Peyer's patch (tissue), 4 donors: ENCODE data around the gene PTPN12. TPM values are rescaled to one million over a fixed set of nuclear protein-coding genes. Genes with fewer than 3 reads are reported as not detected.

ENCODE experiments used
- DNase-seq, 3 donors: peaks; one replicate each; pipeline ENCODE4 v3.0.0-alpha.2; 2017 to 2019
- H3K27ac ChIP-seq, 4 donors: fragments of 200-600 bp; sonication (generic); one replicate each; pipeline ENCODE4 v1.5.1; 2016 to 2019
- H3K27me3 ChIP-seq, 2 donors: fragments of 200-600 bp; sonication (generic); one replicate each; pipeline ENCODE4 v1.5.1; 2019
- H3K36me3 ChIP-seq, 3 donors: fragments of 200-600 bp; sonication (generic); one replicate each; pipeline ENCODE4 v1.5.1; 2016 to 2019
- H3K4me1 ChIP-seq, 4 donors: fragments of 200-600 bp; sonication (generic); one replicate each; pipeline ENCODE4 v1.5.1; 2016 to 2019
- H3K4me3 ChIP-seq, 4 donors: fragments of 200-600 bp; sonication (generic); 1 replicate in 3 of 4; 2 replicates in 1 of 4; pipeline ENCODE4 v1.5.1; 2016 to 2019; ENCODE audit warnings: mild to moderate bottlenecking in 1 of 4
- H3K9me3 ChIP-seq, 4 donors: fragments of 200-600 bp; sonication (generic); one replicate each; pipeline ENCODE4 v1.5.1; 2016 to 2019; ENCODE audit warnings: mild to moderate bottlenecking in 1 of 4
- POLR2A ChIP-seq, 2 donors: fragments of 450-650 bp; IDR thresholded peaks; one replicate each; pipeline ENCODE4 v1.5.1; 2017; ENCODE audit warnings: antibody characterized with exemption in 2 of 2, mild to moderate bottlenecking in 2 of 2, moderate library complexity in 2 of 2
- total RNA-seq, 4 donors: library from RNA; depleted of rRNA; stranded (reverse); fragments of >200 nt; gene quantifications; one replicate each; pipeline ENCODE4 v1.1.0, GENCODE V29; 2016
- TF ChIP-seq, protein P1 (sequence below), 6 experiments: fragments of 450-650 bp in 4 of 6; fragments of 200-600 bp in 2 of 6; sonication (generic) in 1 of 6; IDR thresholded peaks; one replicate each; pipeline ENCODE4 v1.5.1; 2017 to 2019; ENCODE audit warnings: antibody characterized with exemption in 6 of 6, mild to moderate bottlenecking in 3 of 6, moderate library complexity in 1 of 6

PTPN12 gene
- total RNA-seq, 4 donors from 2014 or later: 41.3 to 176 (median 66.9) TPM

DNA sequence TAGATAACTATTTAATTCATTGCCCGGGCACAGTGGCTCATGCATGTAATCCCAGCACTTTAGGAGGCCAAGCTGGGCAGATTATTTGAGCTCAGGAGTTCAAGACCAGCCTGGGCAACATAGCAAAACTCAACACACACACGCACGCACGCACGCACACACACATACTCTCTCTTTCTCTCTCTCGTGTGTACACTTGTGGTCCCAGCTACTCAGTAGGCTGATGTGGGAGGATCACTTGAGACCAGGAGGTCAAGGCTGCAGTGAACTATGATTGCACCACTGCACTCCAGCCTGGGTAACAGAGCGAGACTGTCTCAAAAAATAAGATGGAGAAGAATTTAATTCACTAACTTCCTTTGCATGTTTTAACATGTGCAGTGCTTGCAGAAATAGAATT, 38.1 kb downstream of the PTPN12 start:
- no peak overlapping the region for H3K27ac ChIP-seq
- H3K27me3 ChIP-seq: no peaks in the 10 kb centered on the region
- TF ChIP-seq, protein P1, sequence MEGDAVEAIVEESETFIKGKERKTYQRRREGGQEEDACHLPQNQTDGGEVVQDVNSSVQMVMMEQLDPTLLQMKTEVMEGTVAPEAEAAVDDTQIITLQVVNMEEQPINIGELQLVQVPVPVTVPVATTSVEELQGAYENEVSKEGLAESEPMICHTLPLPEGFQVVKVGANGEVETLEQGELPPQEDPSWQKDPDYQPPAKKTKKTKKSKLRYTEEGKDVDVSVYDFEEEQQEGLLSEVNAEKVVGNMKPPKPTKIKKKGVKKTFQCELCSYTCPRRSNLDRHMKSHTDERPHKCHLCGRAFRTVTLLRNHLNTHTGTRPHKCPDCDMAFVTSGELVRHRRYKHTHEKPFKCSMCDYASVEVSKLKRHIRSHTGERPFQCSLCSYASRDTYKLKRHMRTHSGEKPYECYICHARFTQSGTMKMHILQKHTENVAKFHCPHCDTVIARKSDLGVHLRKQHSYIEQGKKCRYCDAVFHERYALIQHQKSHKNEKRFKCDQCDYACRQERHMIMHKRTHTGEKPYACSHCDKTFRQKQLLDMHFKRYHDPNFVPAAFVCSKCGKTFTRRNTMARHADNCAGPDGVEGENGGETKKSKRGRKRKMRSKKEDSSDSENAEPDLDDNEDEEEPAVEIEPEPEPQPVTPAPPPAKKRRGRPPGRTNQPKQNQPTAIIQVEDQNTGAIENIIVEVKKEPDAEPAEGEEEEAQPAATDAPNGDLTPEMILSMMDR (IDR thresholded peaks at IDR 0.05): no peak
- no peak for TF ChIP-seq POLR2A (IDR thresholded peaks at IDR 0.05)
- H3K4me1 ChIP-seq: no peaks in the 10 kb centered on the region
- no peaks in the 10 kb centered on the region for H3K9me3 ChIP-seq
- H3K4me3 ChIP-seq: no peak overlapping the region
- peaks cover 0 to 47% (median 0%) of the 10 kb centered on the region in 3 donors for H3K36me3 ChIP-seq
- no peak for DNase-seq

DNA sequence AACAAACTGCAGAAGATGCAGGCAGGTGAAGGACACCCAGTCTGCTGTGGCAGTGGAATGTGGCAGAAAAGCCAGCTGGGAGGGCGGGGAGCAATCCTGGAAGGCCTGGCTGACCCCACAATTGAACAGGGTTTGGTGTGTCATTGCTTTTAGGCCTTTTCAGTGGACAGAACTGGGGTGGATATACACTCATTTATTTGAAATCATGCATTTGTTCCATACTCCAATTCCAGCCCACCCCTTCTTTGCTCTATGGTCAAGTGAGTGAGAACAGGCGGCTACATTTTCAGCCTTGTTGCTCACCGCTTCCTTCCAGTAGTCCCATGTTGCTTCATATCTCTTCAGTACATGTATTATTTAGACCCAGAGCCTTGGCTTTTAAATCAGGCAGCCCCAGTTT, 39.8 kb downstream of the PTPN12 start:
- Histone ChIP-seq H3K4me3 (no peak overlapping the region), H3K27ac (no peak overlapping the region), H3K4me1 (no peaks in the 10 kb centered on the region), H3K27me3 (no peaks in the 10 kb centered on the region), H3K36me3 (peaks cover 0 to 44% (median 0%) of the 10 kb centered on the region in 3 donors), H3K9me3 (no peaks in the 10 kb centered on the region)
- DNase-seq: no peak
- TF ChIP-seq POLR2A (IDR thresholded peaks at IDR 0.05): no peak
- TF ChIP-seq, protein P1 (IDR thresholded peaks at IDR 0.05): no peak

DNA sequence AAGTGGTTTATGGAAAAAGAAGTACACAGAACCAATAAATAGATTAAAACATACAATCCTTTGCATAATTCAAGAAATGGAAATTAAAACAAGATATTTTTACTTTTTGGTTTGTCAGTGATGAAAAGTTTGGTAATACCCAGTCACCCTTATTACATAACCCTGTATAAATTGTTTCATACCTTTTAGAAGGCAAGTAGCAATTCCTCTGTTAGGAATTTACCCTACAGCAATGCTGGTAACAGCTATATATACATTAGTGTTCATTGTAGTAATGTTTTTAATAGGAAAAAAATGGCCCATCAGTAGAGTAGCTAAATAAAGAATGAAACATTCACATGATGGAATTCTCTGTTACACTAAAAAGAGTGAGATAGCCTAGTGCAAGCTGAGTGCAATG, 42.7 kb downstream of the PTPN12 start:
- no peaks in the 10 kb centered on the region for H3K27me3 ChIP-seq
- peaks cover 0 to 38% (median 0%) of the 10 kb centered on the region in 3 donors for H3K36me3 ChIP-seq
- H3K9me3 ChIP-seq: no peaks in the 10 kb centered on the region

DNA sequence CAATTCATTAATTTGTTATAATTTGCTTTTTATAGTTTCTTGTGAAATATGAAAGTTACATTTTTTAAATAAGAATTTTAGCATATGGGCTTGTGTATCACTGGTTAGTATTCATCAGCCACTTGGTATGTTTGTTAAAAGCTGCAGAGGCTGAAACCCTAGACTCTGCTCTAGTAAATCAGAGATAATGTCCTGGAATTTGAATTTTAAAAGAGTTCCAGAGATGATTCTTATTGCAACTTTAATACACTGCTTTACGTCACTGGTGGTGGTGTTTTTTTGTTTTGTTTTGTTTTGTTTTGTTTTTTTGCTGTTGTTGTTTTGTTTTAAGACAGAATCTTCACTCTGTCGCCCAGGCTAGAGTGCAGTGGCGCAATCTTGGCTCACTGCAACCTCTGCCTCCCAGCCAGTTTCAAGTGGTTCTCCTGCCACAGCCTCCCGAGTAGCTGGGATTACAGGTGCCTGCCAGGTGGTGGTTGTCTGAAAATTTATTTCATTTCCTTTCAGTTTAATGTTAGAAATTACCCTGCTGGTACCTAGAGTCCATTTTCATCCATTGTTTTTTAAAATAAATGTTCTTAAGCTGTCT, 43.8 kb downstream of the PTPN12 start:
- Histone ChIP-seq H3K27ac (no peak overlapping the region), H3K27me3 (no peaks in the 10 kb centered on the region), H3K4me1 (no peaks in the 10 kb centered on the region), H3K9me3 (no peaks in the 10 kb centered on the region), H3K4me3 (no peak overlapping the region), H3K36me3 (peaks cover 0 to 34% (median 0%) of the 10 kb centered on the region in 3 donors)
- TF ChIP-seq, protein P1 (IDR thresholded peaks at IDR 0.05): no peak
- no peak for TF ChIP-seq POLR2A (IDR thresholded peaks at IDR 0.05)
- DNase-seq: no peak

More for the DNA sequence above, 42.7 kb downstream of the PTPN12 start:
- Histone ChIP-seq H3K4me1 (no peaks in the 10 kb centered on the region), H3K4me3 (no peak overlapping the region), H3K27ac (no peak overlapping the region)
- no peak for DNase-seq
- TF ChIP-seq, protein P1 (IDR thresholded peaks at IDR 0.05): no peak
- no peak for TF ChIP-seq POLR2A (IDR thresholded peaks at IDR 0.05)

DNA sequence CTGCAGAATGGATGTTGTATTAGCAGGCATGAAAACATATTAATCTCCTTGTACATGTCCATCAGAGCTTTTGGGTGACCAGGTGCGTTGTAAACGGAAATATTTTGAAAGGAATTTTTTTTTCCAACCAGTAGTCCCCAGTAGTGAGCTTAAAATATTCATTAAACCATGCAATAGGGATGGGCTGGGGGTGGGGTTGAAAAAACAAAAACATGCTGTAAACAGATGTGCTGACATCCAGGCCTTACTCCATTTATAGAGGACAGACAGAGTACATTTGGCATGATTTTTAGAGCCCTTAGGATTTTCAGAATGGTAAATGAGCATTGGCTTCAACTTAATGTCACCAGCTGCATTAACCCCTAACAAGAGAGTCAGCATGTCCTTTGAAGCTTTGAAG, 50.2 kb downstream of the PTPN12 start:
- Histone ChIP-seq H3K27me3 (no peaks in the 10 kb centered on the region), H3K36me3 (peaks cover 0 to 38% (median 0%) of the 10 kb centered on the region in 3 donors), H3K9me3 (no peaks in the 10 kb centered on the region), H3K27ac (no peak overlapping the region), H3K4me3 (no peak overlapping the region), H3K4me1 (no peaks in the 10 kb centered on the region)
- TF ChIP-seq POLR2A (IDR thresholded peaks at IDR 0.05): no peak
- TF ChIP-seq, protein P1 (IDR thresholded peaks at IDR 0.05): no peak
- DNase-seq: no peak
